Vagina (tissue), 2 donors: Measurements from ENCODE around the gene ADH7.

ENCODE experiments used
- POLR2AphosphoS5 ChIP-seq, 2 donors: sonication (generic); formaldehyde crosslinking; IDR thresholded peaks; one replicate each; pipeline ENCODE4 v1.9.0; 2017; ENCODE audit warnings: antibody characterized with exemption in 2 of 2, mild to moderate bottlenecking in 2 of 2, low read depth in 1 of 2; ENCODE audit not compliant: insufficient read depth in 1 of 2
- TF ChIP-seq, protein P1 (sequence below), 3 experiments: fragments of 450-650 bp in 2 of 3; fragments of 200-600 bp in 1 of 3; sonication (generic) in 1 of 3; IDR thresholded peaks; one replicate each; pipeline ENCODE4 v1.5.1; 2017 to 2019; ENCODE audit warnings: antibody characterized with exemption in 3 of 3, mild to moderate bottlenecking in 2 of 3, moderate library complexity in 2 of 3

DNA sequence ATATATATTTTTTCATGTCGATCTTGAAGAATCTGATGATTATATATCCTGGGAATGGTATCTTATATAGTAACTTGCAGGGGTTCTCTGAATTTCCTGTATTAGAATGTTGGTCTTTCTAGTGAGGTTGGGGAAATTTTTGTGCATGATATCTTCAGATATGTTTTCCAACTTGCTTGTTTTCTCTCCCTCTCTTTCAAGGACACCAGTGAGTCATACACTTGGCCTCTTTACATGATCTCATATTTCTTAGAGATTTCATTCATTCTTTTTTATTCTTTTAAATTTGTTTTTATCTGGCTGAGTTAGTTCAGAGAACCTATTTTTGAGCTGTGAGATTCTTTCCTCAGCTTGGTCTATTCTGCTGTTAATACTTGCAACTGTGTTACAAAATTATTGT, 48.5 kb upstream of the ADH7 start:
- TF ChIP-seq, protein P1, sequence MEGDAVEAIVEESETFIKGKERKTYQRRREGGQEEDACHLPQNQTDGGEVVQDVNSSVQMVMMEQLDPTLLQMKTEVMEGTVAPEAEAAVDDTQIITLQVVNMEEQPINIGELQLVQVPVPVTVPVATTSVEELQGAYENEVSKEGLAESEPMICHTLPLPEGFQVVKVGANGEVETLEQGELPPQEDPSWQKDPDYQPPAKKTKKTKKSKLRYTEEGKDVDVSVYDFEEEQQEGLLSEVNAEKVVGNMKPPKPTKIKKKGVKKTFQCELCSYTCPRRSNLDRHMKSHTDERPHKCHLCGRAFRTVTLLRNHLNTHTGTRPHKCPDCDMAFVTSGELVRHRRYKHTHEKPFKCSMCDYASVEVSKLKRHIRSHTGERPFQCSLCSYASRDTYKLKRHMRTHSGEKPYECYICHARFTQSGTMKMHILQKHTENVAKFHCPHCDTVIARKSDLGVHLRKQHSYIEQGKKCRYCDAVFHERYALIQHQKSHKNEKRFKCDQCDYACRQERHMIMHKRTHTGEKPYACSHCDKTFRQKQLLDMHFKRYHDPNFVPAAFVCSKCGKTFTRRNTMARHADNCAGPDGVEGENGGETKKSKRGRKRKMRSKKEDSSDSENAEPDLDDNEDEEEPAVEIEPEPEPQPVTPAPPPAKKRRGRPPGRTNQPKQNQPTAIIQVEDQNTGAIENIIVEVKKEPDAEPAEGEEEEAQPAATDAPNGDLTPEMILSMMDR (IDR thresholded peaks at IDR 0.05), result no peak
- no peak for TF ChIP-seq POLR2AphosphoS5 (IDR thresholded peaks at IDR 0.05; ENCODE audit: insufficient read depth in 1 of 2, low read depth in 1 of 2)
